Colonic mucosa (tissue), 4 donors: ENCODE results near the gene JOSD2. TPM values are rescaled to one million over a fixed set of nuclear protein-coding genes. Genes with fewer than 3 reads are reported as not detected.

Source experiments
- DNase-seq: peaks from one replicate; pipeline ENCODE4 v3.0.0-alpha.2; 2020
- H3K27ac ChIP-seq: fragments of 200-600 bp; one replicate; pipeline ENCODE4 v1.8.0; 2021
- H3K27me3 ChIP-seq: fragments of 200-600 bp; one replicate; pipeline ENCODE4 v1.8.0; 2021
- H3K36me3 ChIP-seq: fragments of 200-600 bp; one replicate; pipeline ENCODE4 v1.8.0; 2021
- H3K4me1 ChIP-seq: fragments of 200-600 bp; one replicate; pipeline ENCODE4 v1.8.0; 2021; ENCODE audit warnings: mild to moderate bottlenecking
- H3K4me3 ChIP-seq: fragments of 200-600 bp; one replicate; pipeline ENCODE4 v1.8.0; 2021
- H3K9ac ChIP-seq, 2 donors: one replicate each; pipeline ENCODE4 v1.7.0; 2013; ENCODE audit warnings: control low read depth in 2 of 2, low read depth in 2 of 2, low read length in 2 of 2
- H3K9me3 ChIP-seq: fragments of 200-600 bp; one replicate; pipeline ENCODE4 v1.8.0; 2021
- intact Hi-C: fragments of 100-400 bp; cut with DNase I; formaldehyde crosslinking; loops from one replicate; pipeline ENCODE4 v1.14.1; 2022
- total RNA-seq, 2 donors: library from RNA; stranded (reverse); fragmentation: NEBNext Ultra II Directional in 1 of 2; extraction: Animal tissue kit (Norgen Biotek cat#: 25700) in 1 of 2; gene quantifications; one replicate each; pipeline ENCODE4 v1.2.1, GENCODE V29; 2021
- TF ChIP-seq, protein P1 (sequence below): fragments of 200-600 bp; IDR thresholded peaks from one replicate; pipeline ENCODE4 v1.8.0; 2022; ENCODE audit warnings: antibody characterized with exemption, mild to moderate bottlenecking
- donor health status: healthy.
- donor health status: DM: no; HTN: no; CAD: no.
- donor health status: DM: no; HTN: no; CAD: no.

The JOSD2 gene
- total RNA-seq, 2 donors from 2014 or later: 27.0 to 45.0 TPM

- Histone ChIP-seq H3K4me3 (no peak overlapping the region), H3K9me3 (no peaks in the 10 kb centered on the region), H3K27me3 (no peaks in the 10 kb centered on the region), H3K36me3 (no peaks in the 10 kb centered on the region), H3K9ac (no peak overlapping the region), H3K27ac (no peak overlapping the region), H3K4me1 (no peaks in the 10 kb centered on the region)
- intact Hi-C loops: no loop called here
- TF ChIP-seq, protein P1, sequence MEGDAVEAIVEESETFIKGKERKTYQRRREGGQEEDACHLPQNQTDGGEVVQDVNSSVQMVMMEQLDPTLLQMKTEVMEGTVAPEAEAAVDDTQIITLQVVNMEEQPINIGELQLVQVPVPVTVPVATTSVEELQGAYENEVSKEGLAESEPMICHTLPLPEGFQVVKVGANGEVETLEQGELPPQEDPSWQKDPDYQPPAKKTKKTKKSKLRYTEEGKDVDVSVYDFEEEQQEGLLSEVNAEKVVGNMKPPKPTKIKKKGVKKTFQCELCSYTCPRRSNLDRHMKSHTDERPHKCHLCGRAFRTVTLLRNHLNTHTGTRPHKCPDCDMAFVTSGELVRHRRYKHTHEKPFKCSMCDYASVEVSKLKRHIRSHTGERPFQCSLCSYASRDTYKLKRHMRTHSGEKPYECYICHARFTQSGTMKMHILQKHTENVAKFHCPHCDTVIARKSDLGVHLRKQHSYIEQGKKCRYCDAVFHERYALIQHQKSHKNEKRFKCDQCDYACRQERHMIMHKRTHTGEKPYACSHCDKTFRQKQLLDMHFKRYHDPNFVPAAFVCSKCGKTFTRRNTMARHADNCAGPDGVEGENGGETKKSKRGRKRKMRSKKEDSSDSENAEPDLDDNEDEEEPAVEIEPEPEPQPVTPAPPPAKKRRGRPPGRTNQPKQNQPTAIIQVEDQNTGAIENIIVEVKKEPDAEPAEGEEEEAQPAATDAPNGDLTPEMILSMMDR: no peak
- no peak for DNase-seq
Observed at GRCh38 chr19:50542943-50543342, 32.0 kb upstream of the JOSD2 start.

- H3K27me3 ChIP-seq: no peaks in the 10 kb centered on the region
- no peak overlapping the region for H3K4me3 ChIP-seq
- H3K9ac ChIP-seq: no peak overlapping the region
- H3K9me3 ChIP-seq: no peaks in the 10 kb centered on the region
- intact Hi-C loops: loop anchor here (5.0 kb wide), 1 partner anchor 245 kb away; no protein-coding TSS in a partner anchor
- no peaks in the 10 kb centered on the region for H3K36me3 ChIP-seq
- TF ChIP-seq, protein P1: peak; percentile 67
- DNase-seq: peak; percentile 81
- H3K4me1 ChIP-seq: no peaks in the 10 kb centered on the region
- H3K27ac ChIP-seq: no peak overlapping the region
Observed at GRCh38 chr19:50537769-50538230, 26.8 kb upstream of the JOSD2 start.

DNA sequence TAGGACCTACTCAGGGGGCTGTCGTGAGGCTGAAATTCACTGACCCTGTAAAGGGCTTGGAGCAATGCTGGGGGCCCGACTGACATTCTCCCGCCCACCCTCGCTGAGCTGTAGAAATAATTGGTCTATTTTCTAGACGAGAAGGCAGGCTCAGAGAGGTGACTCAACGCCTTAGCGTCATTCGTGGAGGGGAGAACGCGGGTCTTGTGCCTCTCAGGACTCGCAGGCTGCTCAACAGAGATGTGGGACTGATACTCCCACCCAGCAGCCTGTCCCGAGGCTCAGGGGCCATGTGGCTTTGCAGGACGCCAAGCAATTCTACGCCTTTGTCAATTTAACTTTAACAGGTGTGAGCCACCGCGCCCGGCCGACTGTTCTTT lies 26.3 kb upstream of the JOSD2 start:
- Histone ChIP-seq H3K36me3 (no peaks in the 10 kb centered on the region), H3K9ac (no peak overlapping the region), H3K27me3 (no peaks in the 10 kb centered on the region), H3K4me3 (no peak overlapping the region), H3K27ac (no peak overlapping the region), H3K4me1 (no peaks in the 10 kb centered on the region), H3K9me3 (no peaks in the 10 kb centered on the region)
- intact Hi-C loops: loop anchor here (5.0 kb wide), 1 partner anchor 245 kb away; no protein-coding TSS in a partner anchor
- DNase-seq: no peak
- TF ChIP-seq, protein P1: no peak

DNA sequence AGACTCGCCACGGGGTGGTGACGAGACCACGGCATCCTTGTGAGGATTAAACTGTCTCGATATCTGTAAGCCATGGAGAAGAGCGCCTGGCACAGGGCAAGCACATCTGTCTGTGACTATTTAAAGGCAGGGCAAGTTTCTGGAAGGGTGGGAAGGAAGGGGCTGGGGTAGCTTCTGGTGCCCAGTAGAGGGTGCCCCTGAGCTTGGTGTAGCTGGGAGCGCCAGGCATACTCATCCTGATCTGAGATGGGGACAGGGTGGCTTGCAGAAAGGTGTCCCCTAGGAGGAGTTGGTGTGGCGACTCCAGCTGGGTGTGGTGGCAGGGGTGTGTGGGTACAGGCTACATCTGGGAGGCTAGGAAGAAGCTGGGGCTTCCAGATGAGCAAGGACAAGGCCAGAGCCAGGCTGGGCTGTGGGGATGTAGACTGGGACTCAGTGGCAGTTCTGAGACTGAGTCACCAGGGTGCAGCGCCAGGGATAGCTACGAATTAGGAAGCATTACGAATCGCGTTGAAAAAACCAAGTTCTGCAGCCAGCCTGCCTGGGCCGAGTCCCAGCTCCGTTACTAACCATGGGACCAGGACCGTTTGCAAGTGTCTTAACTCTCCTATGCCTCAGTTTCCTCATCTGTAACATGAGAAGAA lies 25.8 kb upstream of the JOSD2 start:
- H3K27me3 ChIP-seq: no peaks in the 10 kb centered on the region
- TF ChIP-seq, protein P1: no peak
- no peak overlapping the region for H3K9ac ChIP-seq
- intact Hi-C loops: loop anchor here (5.0 kb wide), 1 partner anchor 246 kb away; no protein-coding TSS in a partner anchor
- no peaks in the 10 kb centered on the region for H3K4me1 ChIP-seq
- no peak overlapping the region for H3K4me3 ChIP-seq
- H3K27ac ChIP-seq: no peak overlapping the region
- no peak for DNase-seq
- H3K36me3 ChIP-seq: no peaks in the 10 kb centered on the region
- H3K9me3 ChIP-seq: no peaks in the 10 kb centered on the region

DNA sequence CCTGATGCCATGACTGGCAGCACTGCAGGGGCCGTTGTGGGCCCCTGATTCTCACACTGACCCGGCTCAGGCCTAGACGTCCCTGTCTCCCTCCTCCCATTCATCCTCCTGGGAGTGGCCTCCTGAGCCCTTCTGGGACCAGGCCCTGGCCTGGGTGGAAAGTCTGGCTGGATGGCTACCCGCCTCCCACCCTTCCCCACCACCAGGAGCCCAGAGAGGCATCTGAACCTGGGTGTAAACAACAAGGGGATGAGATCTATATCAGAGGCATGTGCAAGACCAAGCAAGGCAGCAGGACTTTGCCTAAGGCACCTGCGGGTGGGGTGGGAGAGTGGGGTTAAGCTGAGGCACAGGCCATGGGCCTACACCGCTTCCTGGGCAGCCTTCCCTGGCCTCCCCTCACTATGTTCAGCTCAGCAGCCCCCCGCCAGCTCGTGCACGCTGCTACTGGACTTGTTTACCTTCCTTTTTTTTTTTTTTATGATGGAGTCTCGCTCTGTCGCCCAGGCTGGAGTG lies 24.7 kb upstream of the JOSD2 start:
- Histone ChIP-seq H3K9me3 (no peaks in the 10 kb centered on the region), H3K27ac (no peak overlapping the region), H3K36me3 (no peaks in the 10 kb centered on the region), H3K4me3 (no peak overlapping the region), H3K4me1 (no peaks in the 10 kb centered on the region), H3K27me3 (no peaks in the 10 kb centered on the region), H3K9ac (no peak overlapping the region)
- no peak for DNase-seq
- TF ChIP-seq, protein P1: no peak
- intact Hi-C loops: loop anchor here (5.0 kb wide), 1 partner anchor 247 kb away; no protein-coding TSS in a partner anchor
